ENCODE results near the gene LRRTM4.

Gene LRRTM4

GRCh38 chr2:76870011-76870410 is 652.2 kb downstream of the LRRTM4 start:
- in situ Hi-C loops (cut with HindIII; ENCODE audit: low pct_unique_long_range_greater_than_20kb, low sequenced_read_pairs) = no loop called here
- DNase-seq (ENCODE audit: low read depth in 1 of 2, low spot score in 1 of 2) = no peak

GRCh38 chr2:76867854-76868253 is 654.3 kb downstream of the LRRTM4 start:
- in situ Hi-C loops (cut with HindIII; ENCODE audit: low pct_unique_long_range_greater_than_20kb, low sequenced_read_pairs) = no loop called here
- no peak for TF ChIP-seq JUND (IDR thresholded peaks at IDR 0.05; ENCODE audit: low read depth)
- DNase-seq (ENCODE audit: low read depth in 1 of 2, low spot score in 1 of 2) = no peak

More at GRCh38 chr2:76870011-76870410, 652.2 kb downstream of the LRRTM4 start:
- no peak for TF ChIP-seq JUND (IDR thresholded peaks at IDR 0.05; ENCODE audit: low read depth)

- no peak for TF ChIP-seq JUND (IDR thresholded peaks at IDR 0.05; ENCODE audit: low read depth)
- in situ Hi-C loops (cut with HindIII; ENCODE audit: low pct_unique_long_range_greater_than_20kb, low sequenced_read_pairs) = no loop called here
- DNase-seq (ENCODE audit: low read depth in 1 of 2, low spot score in 1 of 2) = no peak
These were observed 655.7 kb downstream of the LRRTM4 start for GRCh38 chr2:76866464-76866863.

- TF ChIP-seq JUND (IDR thresholded peaks at IDR 0.05; ENCODE audit: low read depth) = no peak
- no peak for DNase-seq (ENCODE audit: low read depth in 1 of 2, low spot score in 1 of 2)
- in situ Hi-C loops (cut with HindIII; ENCODE audit: low pct_unique_long_range_greater_than_20kb, low sequenced_read_pairs) = no loop called here
These were observed 659.3 kb downstream of the LRRTM4 start for GRCh38 chr2:76862901-76863300.

- in situ Hi-C loops (cut with HindIII; ENCODE audit: low pct_unique_long_range_greater_than_20kb, low sequenced_read_pairs) = no loop called here
- no peak for DNase-seq (ENCODE audit: low read depth in 1 of 2, low spot score in 1 of 2)
These were observed 660.5 kb downstream of the LRRTM4 start for GRCh38 chr2:76861708-76862107.

GRCh38 chr2:76851000-76851399 is 671.2 kb downstream of the LRRTM4 start:
- in situ Hi-C loops (cut with HindIII; ENCODE audit: low pct_unique_long_range_greater_than_20kb, low sequenced_read_pairs) = no loop called here
- no peak for TF ChIP-seq JUND (IDR thresholded peaks at IDR 0.05; ENCODE audit: low read depth)
- no peak for DNase-seq (ENCODE audit: low read depth in 1 of 2, low spot score in 1 of 2)

More at GRCh38 chr2:76861708-76862107, 660.5 kb downstream of the LRRTM4 start:
- no peak for TF ChIP-seq JUND (IDR thresholded peaks at IDR 0.05; ENCODE audit: low read depth)

- no peak for DNase-seq (ENCODE audit: low read depth in 1 of 2, low spot score in 1 of 2)
- no peak for TF ChIP-seq JUND (IDR thresholded peaks at IDR 0.05; ENCODE audit: low read depth)
- in situ Hi-C loops (cut with HindIII; ENCODE audit: low pct_unique_long_range_greater_than_20kb, low sequenced_read_pairs) = no loop called here
These were observed 673.1 kb downstream of the LRRTM4 start for GRCh38 chr2:76849086-76849485.

- TF ChIP-seq JUND (IDR thresholded peaks at IDR 0.05; ENCODE audit: low read depth) = no peak
- DNase-seq (ENCODE audit: low read depth in 1 of 2, low spot score in 1 of 2) = no peak
- in situ Hi-C loops (cut with HindIII; ENCODE audit: low pct_unique_long_range_greater_than_20kb, low sequenced_read_pairs) = no loop called here
These were observed 682.4 kb downstream of the LRRTM4 start for GRCh38 chr2:76839826-76840225.

GRCh38 chr2:76829374-76830234 is 692.6 kb downstream of the LRRTM4 start:
- no peak for DNase-seq (ENCODE audit: low read depth in 1 of 2, low spot score in 1 of 2)
- TF ChIP-seq JUND (IDR thresholded peaks at IDR 0.05; ENCODE audit: low read depth) = no peak
- in situ Hi-C loops (cut with HindIII; ENCODE audit: low pct_unique_long_range_greater_than_20kb, low sequenced_read_pairs) = no loop called here

GRCh38 chr2:76826691-76827090 is 695.5 kb downstream of the LRRTM4 start:
- no peak for TF ChIP-seq JUND (IDR thresholded peaks at IDR 0.05; ENCODE audit: low read depth)
- DNase-seq (ENCODE audit: low read depth in 1 of 2, low spot score in 1 of 2) = no peak
- in situ Hi-C loops (cut with HindIII; ENCODE audit: low pct_unique_long_range_greater_than_20kb, low sequenced_read_pairs) = no loop called here

GRCh38 chr2:76825140-76825970 is 696.8 kb downstream of the LRRTM4 start:
- no peak for TF ChIP-seq JUND (IDR thresholded peaks at IDR 0.05; ENCODE audit: low read depth)
- in situ Hi-C loops (cut with HindIII; ENCODE audit: low pct_unique_long_range_greater_than_20kb, low sequenced_read_pairs) = no loop called here

GRCh38 chr2:76821731-76822130 is 700.4 kb downstream of the LRRTM4 start:
- in situ Hi-C loops (cut with HindIII; ENCODE audit: low pct_unique_long_range_greater_than_20kb, low sequenced_read_pairs) = no loop called here
- peak in 1 of 2 experiments; percentile 18 for DNase-seq (ENCODE audit: low read depth in 1 of 2, low spot score in 1 of 2)
- no peak for TF ChIP-seq JUND (IDR thresholded peaks at IDR 0.05; ENCODE audit: low read depth)

More at GRCh38 chr2:76825140-76825970, 696.8 kb downstream of the LRRTM4 start:
- no peak for DNase-seq (ENCODE audit: low read depth in 1 of 2, low spot score in 1 of 2)

GRCh38 chr2:76813084-76813483 is 709.1 kb downstream of the LRRTM4 start:
- in situ Hi-C loops (cut with HindIII; ENCODE audit: low pct_unique_long_range_greater_than_20kb, low sequenced_read_pairs) = no loop called here
- DNase-seq (ENCODE audit: low read depth in 1 of 2, low spot score in 1 of 2) = no peak
- TF ChIP-seq JUND (IDR thresholded peaks at IDR 0.05; ENCODE audit: low read depth) = no peak

Data from T47D (cell line).